Skin epidermis (tissue), 12 donors: ENCODE measurements around the gene ASTN2.

ENCODE experiments used
- H3K27ac ChIP-seq, 21 experiments: fragments of 200-600 bp; sonication (generic) in 11 of 21; one replicate each; pipeline ENCODE4 v1.5.0; 2020; ENCODE audit warnings: mild to moderate bottlenecking in 3 of 21, inconsistent platforms in 2 of 21, moderate library complexity in 2 of 21
- H3K4me3 ChIP-seq, 7 experiments: fragments of 200-600 bp; sonication (generic) in 2 of 7; one replicate each; pipeline ENCODE4 v1.5.0; 2020; ENCODE audit warnings: inconsistent platforms in 2 of 7, mild to moderate bottlenecking in 2 of 7, moderate library complexity in 1 of 7

The ASTN2 gene

GRCh38 chr9:116414374-116414773 is 1000.5 kb downstream of the ASTN2 start:
- Histone ChIP-seq H3K27ac (no peak overlapping the region), H3K4me3 (no peak overlapping the region)

GRCh38 chr9:116411506-116411905 is 1003.4 kb downstream of the ASTN2 start:
- Histone ChIP-seq H3K4me3 (no peak overlapping the region), H3K27ac (no peak overlapping the region)

- Histone ChIP-seq H3K4me3 (no peak overlapping the region), H3K27ac (no peak overlapping the region)
These were observed 1005.2 kb downstream of the ASTN2 start for GRCh38 chr9:116409638-116410037.

DNA sequence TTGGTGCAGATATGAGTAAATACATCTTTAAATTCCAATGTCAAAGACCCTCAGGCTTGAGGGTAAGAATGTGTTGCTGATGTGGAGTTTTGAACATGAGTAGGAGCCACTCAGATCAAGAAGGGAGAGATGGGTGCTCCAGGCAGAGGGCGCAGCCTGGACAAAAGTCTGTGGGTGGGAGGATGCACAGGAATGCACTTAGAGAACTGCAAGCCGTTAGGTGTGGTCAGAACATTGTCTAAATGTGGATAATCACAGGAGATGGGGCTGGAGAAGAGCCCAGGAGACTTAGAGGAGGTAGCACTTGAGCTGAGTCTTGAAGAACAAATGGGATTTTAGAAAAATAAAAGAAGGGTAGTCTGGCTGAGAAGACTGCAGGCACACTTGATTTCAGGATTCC is 1005.7 kb downstream of the ASTN2 start:
- Histone ChIP-seq H3K27ac (no peak overlapping the region), H3K4me3 (no peak overlapping the region)

- H3K4me3 ChIP-seq: no peak overlapping the region
- no peak overlapping the region for H3K27ac ChIP-seq
These were observed 1008.4 kb downstream of the ASTN2 start for GRCh38 chr9:116406469-116406868.

GRCh38 chr9:116405321-116405720 is 1009.5 kb downstream of the ASTN2 start:
- no peak overlapping the region for H3K27ac ChIP-seq
- no peak overlapping the region for H3K4me3 ChIP-seq

DNA sequence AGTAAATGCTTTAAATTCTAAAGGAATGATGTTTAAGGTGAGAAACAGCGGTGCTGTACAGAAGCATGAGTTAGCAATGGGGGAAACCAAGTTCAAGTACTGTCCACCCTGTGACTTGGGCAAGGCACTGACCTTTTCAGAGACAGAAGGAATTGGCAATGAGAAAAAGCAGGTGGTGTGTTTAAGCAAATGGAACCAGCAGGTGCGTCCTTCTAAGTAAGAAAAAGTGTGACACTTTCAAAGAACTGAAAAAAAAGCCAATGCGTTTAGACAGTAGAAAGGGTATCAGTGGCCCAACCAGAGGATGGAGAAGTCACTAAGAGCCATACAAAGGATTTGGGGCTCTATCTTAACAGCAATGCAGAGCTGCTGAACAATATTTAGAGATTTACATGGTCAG is 1010.6 kb downstream of the ASTN2 start:
- no peak overlapping the region for H3K27ac ChIP-seq
- no peak overlapping the region for H3K4me3 ChIP-seq

DNA sequence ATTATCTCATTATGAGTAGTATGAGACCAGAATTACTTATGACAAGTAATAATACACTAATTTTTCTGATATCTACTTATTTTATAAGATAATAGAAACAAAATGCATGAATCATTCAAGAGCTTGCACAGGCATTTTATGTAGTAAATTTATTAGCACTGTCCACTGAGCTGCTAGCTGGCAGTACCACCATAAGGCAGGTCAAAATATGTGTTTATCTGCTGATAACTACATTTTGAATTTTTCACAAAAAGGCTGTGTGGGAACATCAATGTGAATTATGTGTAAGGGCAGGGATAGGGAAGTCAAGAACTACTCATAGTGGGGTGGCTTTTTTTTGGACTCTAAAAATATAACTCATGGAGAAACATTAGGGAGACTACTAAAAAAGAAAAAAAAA is 1011.7 kb downstream of the ASTN2 start:
- no peak overlapping the region for H3K4me3 ChIP-seq
- no peak overlapping the region for H3K27ac ChIP-seq

- Histone ChIP-seq H3K4me3 (no peak overlapping the region), H3K27ac (no peak overlapping the region)
These were observed 1019.2 kb downstream of the ASTN2 start for GRCh38 chr9:116395699-116396037.

DNA sequence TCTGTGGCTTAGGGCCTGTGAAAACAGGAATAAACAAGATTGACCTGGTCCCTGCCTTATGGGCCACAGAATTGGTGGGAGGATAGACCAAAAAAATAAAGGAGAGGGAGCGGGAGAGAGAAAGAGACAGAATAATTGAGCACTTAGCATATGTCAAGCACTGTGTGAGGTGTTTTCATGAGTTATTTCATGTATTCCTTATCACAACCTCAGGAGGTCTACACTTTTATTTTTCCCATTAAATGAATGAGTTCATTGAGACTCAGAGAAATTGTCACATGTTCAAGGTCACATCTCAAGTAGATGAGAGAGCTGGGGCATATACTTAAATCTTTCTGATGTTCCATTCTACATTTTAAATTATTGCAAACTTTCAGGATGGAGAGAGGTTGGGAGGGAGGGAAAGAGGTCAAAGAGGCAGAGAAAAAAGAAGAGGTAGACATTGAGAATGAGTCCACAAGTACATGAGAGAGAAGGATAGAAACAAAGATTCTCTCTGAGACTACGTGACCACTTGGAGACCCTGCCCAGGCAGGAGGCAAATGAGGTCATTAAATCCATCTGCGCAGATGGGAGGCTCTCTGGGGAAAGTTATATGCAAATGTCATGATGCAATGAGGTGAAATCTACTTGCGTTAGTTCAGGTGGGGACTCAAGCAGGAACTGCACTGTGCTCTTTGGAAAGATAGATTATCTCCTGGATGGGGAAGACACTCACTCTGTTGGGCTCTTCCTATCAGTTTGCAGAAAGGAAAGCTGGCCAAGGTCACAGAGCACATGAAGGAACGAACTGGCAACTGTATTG is 1019.8 kb downstream of the ASTN2 start:
- H3K27ac ChIP-seq: no peak overlapping the region
- no peak overlapping the region for H3K4me3 ChIP-seq

DNA sequence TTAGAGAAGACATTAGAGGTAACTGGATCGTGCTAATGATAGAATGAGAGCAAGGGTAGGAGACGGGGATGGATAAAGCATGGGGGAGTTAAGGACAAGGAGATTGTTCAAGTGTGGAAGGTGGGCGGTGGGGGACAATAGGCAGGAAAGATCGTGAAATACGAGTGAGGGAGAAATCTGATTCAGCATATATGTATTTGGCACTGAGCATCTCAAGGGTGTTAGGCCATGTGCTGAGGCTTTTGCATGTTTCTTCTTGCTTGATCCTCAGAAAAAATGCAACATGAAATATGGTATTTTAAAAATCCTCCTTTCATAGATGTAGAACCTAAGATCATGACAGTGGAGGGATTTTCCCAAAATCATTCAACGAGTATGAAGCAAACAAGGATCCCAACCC is 1020.8 kb downstream of the ASTN2 start:
- H3K27ac ChIP-seq: no peak overlapping the region
- no peak overlapping the region for H3K4me3 ChIP-seq

- H3K27ac ChIP-seq: no peak overlapping the region
- no peak overlapping the region for H3K4me3 ChIP-seq
These were observed 1021.7 kb downstream of the ASTN2 start for GRCh38 chr9:116393198-116393597.

DNA sequence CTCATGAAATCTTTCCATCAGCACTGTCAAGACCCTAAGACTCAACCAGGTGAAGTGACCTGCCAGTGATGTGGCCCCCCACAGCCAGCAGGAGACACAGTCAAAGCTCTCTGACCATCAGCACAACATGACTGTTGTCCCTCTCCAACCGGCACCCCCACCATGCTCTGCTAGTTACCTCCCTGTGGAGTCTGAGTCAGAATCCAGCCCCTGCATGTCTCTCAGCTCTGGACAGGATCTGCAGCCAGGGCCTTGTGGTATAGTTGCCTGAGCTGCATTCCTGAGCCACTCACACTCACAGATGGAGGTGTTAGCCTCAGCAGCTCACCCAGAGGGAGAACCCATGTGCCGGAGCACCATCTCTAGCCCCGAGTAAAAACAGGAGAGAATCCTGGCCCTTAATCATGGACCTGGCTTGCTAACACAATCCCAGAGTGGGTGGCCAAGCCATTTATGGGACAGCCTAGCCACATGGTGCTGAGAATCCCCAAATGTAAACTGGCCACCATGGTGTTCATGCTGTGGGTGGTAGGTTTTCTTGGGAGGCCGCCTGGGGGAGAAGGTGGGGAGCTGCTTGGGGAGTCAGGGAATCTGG is 1023.5 kb downstream of the ASTN2 start:
- no peak overlapping the region for H3K4me3 ChIP-seq
- H3K27ac ChIP-seq: peak overlapping the region in 1 of 21 experiments; percentile 41

GRCh38 chr9:116390303-116391228 is 1024.3 kb downstream of the ASTN2 start:
- Histone ChIP-seq H3K27ac (peak overlapping the region in 1 of 21 experiments; percentile 41), H3K4me3 (no peak overlapping the region)

DNA sequence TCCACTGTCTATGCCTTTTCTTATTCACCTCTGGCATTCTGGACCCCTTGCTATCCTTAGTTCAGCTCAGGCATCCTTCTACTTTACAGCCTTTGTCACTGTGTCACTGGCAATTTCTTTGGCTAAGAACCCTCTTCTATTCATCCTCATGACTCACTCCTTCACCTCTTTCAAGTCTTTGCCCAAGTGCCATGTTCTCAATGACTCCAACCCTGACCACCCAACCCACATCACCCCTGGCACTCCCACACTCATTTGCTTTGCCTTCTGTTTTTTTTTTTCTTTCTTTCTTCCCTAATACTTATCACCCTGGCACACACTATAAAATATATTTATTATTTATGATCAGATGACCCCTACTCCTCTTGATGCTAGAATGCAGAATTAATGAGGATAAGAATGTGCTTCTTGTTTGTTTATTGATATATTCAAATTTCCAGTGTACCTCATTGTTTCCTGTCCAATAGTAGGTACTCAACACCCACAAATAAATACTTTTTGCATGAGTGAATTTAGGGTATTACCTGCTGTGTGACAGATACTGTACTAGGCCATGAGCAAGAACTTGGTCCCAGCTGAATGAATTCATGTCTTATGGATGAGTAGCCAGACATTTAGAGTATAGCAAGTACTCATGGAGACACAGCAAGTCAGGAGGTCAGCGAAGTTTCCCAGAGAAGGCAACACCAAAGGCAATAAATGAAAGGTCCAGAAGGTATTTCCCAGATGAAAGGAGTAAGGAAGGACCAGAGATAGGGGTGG is 1025.1 kb downstream of the ASTN2 start:
- no peak overlapping the region for H3K4me3 ChIP-seq
- H3K27ac ChIP-seq: no peak overlapping the region

DNA sequence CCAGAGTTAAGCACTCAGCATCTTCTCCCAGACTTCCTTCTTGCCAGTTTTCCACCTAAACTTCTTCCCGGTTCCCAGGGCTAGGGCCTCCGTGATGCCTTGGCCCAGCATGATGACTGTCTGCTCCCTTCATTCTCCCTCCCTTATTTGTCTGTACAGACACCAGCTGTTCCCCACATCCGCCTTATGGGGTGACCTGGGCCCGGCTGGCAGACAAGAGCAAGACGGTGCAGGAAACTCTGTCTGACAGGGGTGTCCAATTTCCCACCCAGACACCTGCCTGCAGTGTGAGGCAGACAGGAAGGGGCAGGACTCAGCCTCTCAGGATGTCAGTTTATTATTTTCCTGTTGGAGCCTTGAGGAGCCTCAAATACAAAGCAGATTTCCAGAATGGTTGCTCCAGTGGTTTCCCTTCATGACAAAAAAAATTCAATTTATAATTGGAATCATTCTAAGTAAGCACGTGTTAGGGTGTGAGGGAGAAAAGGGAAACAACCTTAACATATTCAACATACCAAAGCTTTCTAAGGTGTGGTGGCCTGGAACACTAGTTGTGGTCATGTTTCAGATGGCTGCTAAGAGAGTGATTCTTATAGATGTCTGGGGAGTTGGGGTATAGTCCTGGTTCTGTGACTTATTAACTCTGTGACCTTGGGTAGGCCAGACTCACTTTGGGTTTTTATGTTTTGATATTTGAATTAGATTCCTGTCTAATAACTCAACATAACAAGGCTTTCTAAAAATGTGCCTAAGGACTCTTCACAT is 1026.7 kb downstream of the ASTN2 start:
- H3K4me3 ChIP-seq: no peak overlapping the region
- H3K27ac ChIP-seq: no peak overlapping the region

DNA sequence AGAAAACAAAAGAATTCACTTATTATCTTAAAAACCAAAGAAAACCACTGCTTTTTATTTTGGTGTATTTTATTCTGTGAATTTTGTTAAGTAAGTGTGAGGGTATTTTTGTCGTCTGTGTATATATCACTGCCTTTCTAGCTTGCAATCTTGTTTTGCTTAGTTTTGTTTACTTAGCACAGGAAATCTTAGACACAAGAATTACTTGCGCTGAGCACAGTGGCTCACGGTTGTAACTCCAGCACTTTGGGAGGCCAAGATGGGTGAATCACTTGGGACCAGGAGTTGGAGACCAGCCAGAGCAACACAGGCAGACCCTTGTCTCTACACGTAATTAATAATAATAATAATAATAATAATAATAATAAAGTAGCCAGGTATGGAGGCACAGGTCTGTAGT is 1030.9 kb downstream of the ASTN2 start:
- H3K4me3 ChIP-seq: no peak overlapping the region

DNA sequence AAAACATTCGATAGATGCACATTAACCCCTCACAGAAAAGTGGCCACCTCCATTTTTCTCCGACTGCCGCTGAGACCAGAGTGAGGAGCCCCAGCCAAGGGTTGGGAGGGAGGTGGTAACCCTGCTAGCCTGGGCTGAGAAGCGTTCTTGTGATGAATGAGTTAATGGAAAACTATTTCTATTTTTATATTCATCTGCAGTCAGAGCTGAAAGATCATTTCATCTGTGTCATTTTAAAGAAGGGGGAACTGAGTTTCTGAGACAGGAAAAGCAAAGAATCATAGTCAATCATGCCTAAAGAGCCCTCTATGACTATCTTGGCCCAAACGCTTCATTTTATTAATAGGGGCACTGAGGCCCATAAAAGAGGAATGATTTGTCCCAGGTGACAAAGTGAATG is 1031.7 kb downstream of the ASTN2 start:
- H3K4me3 ChIP-seq: no peak overlapping the region
- no peak overlapping the region for H3K27ac ChIP-seq

More for the DNA sequence above, 1030.9 kb downstream of the ASTN2 start:
- no peak overlapping the region for H3K27ac ChIP-seq

DNA sequence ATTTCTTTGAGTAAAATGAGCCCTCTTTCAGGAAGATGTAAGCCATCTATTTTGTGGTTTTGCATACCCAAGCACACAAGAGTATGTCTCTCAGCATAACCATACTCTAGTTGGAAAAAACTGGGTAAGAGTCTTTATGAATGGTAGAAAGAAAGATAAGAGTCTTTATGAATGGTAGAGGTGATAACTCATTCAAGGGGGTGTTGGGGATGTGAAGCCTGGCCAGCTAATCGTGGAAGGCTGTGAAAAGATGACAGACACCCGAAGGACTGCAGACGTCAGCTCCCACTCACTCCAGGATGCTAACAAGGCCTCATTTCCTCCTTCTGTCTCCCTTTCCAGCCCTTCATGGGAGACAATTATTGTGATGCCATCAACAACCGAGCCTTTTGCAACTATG is 1032.8 kb downstream of the ASTN2 start:
- Histone ChIP-seq H3K4me3 (no peak overlapping the region), H3K27ac (no peak overlapping the region)
